GM12878 (cell line): Measurements from ENCODE around the gene SELENOW. TPM values are rescaled to one million over a fixed set of nuclear protein-coding genes. Genes with fewer than 3 reads are reported as not detected.

ENCODE experiments used
- ATF7 ChIP-seq: fragments of 450-650 bp; IDR thresholded peaks from 2 replicates; pipeline ENCODE4 v1.6.1; 2016; ENCODE audit warnings: low read depth, mild to moderate bottlenecking
- BACH1 ChIP-seq: fragments of 450-650 bp; IDR thresholded peaks from 2 replicates; pipeline ENCODE4 v1.6.1; 2017; ENCODE audit warnings: mild to moderate bottlenecking, borderline replicate concordance
- CHD4 ChIP-seq: fragments of 200-600 bp; sonication (generic); IDR thresholded peaks from 2 replicates; pipeline ENCODE4 v1.6.1; 2016; ENCODE audit warnings: mild to moderate bottlenecking
- GABPA ChIP-seq: IDR thresholded peaks from 2 replicates; pipeline ENCODE4 v1.6.1; 2014; ENCODE audit warnings: antibody characterized with exemption, low read depth, mild to moderate bottlenecking, inconsistent platforms
- HDGF ChIP-seq: fragments of 450-650 bp; IDR thresholded peaks from 2 replicates; pipeline ENCODE4 v1.6.1; 2016; ENCODE audit warnings: antibody characterized with exemption
- IKZF1 ChIP-seq: fragments of 450-650 bp; conservative IDR thresholded peaks from 2 replicates; pipeline ENCODE4 v1.6.1; 2017; ENCODE audit warnings: antibody characterized with exemption, mild to moderate bottlenecking
- KLF5 ChIP-seq: fragments of 450-650 bp; IDR thresholded peaks from 2 replicates; pipeline ENCODE4 v1.6.1; 2014; ENCODE audit warnings: mild to moderate bottlenecking; ENCODE audit not compliant: partially characterized antibody
- MEF2B ChIP-seq: fragments of 450-650 bp; IDR thresholded peaks from 2 replicates; pipeline ENCODE4 v1.6.1; 2018; ENCODE audit warnings: mild to moderate bottlenecking, moderate library complexity; ENCODE audit not compliant: partially characterized antibody, poor library complexity, severe bottlenecking
- NBN ChIP-seq: fragments of 450-650 bp; IDR thresholded peaks from 2 replicates; pipeline ENCODE4 v1.6.1; 2016
- NFYB ChIP-seq: IDR thresholded peaks from 2 replicates; pipeline ENCODE4 v1.6.1; 2011; ENCODE audit warnings: low read depth, mild to moderate bottlenecking, low read length, improper control_type of control experiment, moderate library complexity; ENCODE audit not compliant: insufficient read depth
- NRF1 ChIP-seq: conservative IDR thresholded peaks from 2 replicates; pipeline ENCODE4 v1.6.1; 2011; ENCODE audit warnings: mild to moderate bottlenecking, low read depth, low read length, improper control_type of control experiment
- RAD21 ChIP-seq: IDR thresholded peaks from 2 replicates; pipeline ENCODE4 v1.6.1; 2011; ENCODE audit warnings: mild to moderate bottlenecking, low read depth, low read length, moderate library complexity; ENCODE audit not compliant: insufficient read depth
- RAD51 ChIP-seq: fragments of 450-650 bp; IDR thresholded peaks from 2 replicates; pipeline ENCODE4 v1.6.1; 2016; ENCODE audit warnings: moderate library complexity, mild to moderate bottlenecking, inconsistent platforms
- SIX5 ChIP-seq: IDR thresholded peaks from 2 replicates; pipeline ENCODE4 v1.6.1; 2011; ENCODE audit warnings: mild to moderate bottlenecking, low read depth, low read length, moderate library complexity; ENCODE audit not compliant: severe bottlenecking
- TBL1XR1 ChIP-seq: IDR thresholded peaks from 2 replicates; pipeline ENCODE4 v1.6.1; 2012; ENCODE audit warnings: low read depth, low read length, improper control_type of control experiment
- TCF7 ChIP-seq: IDR thresholded peaks from 2 replicates; pipeline ENCODE4 v1.6.1; 2014; ENCODE audit warnings: antibody characterized with exemption, borderline replicate concordance
- WRNIP1 ChIP-seq: IDR thresholded peaks from 2 replicates; pipeline ENCODE4 v1.6.1; 2011; ENCODE audit warnings: low read depth, low read length, improper control_type of control experiment, borderline replicate concordance
- ZBED1 ChIP-seq: IDR thresholded peaks from 2 replicates; pipeline ENCODE4 v1.6.1; 2016; ENCODE audit warnings: borderline replicate concordance
- ZBTB33 ChIP-seq: fragments of 450-650 bp; IDR thresholded peaks from 2 replicates; pipeline ENCODE4 v1.6.1; 2017; ENCODE audit warnings: mild to moderate bottlenecking
- ZSCAN29 ChIP-seq: fragments of 450-650 bp; IDR thresholded peaks from 2 replicates; pipeline ENCODE4 v1.6.1; 2017; ENCODE audit warnings: mild to moderate bottlenecking, moderate library complexity
- polyA plus RNA-seq, 11 experiments: library from polyadenylated mRNA; depleted of rRNA in 4 of 11; unstranded in 6 of 11; stranded (reverse) in 5 of 11; fragments of >200 nt; fragmentation: Nextera tagmentation in 4 of 11; fragmentation: Illumina TruSeq in 1 of 11; extraction: Ambion mirVana in 4 of 11; extraction: Trizol in 1 of 11; gene quantifications; 1 replicate in 1 of 11; 2 replicates in 10 of 11; pipeline versions ENCODE4 v1.2.1 to v1.2.3, GENCODE V29; 2011 to 2016; ENCODE audit warnings: inconsistent platforms in 2 of 11, missing spikeins in 2 of 11, low read depth in 1 of 11
- total RNA-seq, 4 experiments: library from RNA; depleted of rRNA in 3 of 4; stranded (reverse); fragments of >200 nt in 3 of 4; fragmentation: Illumina TruSeq in 1 of 4; extraction: Trizol in 1 of 4; gene quantifications; 2 replicates each; pipeline versions ENCODE4 v1.2.1 to v1.2.3, GENCODE V29; 2013 to 2021
- TF ChIP-seq, protein P1 (sequence below): IDR thresholded peaks from 2 replicates; pipeline ENCODE4 v1.6.1; 2011; ENCODE audit warnings: low read depth, low read length, improper control_type of control experiment, borderline replicate concordance
- TF ChIP-seq, protein P2 (sequence below), 3 experiments: IDR thresholded peaks in 2 of 3; conservative IDR thresholded peaks in 1 of 3; 2 replicates each; pipeline ENCODE4 v1.5.1; 2011; ENCODE audit warnings: low read depth in 3 of 3, low read length in 3 of 3, mild to moderate bottlenecking in 3 of 3, control low read depth in 2 of 3, moderate library complexity in 2 of 3, inconsistent platforms in 1 of 3, mixed read lengths in 1 of 3; ENCODE audit not compliant: control insufficient read depth in 2 of 3, insufficient read depth in 1 of 3; ENCODE audit errors: extremely low read depth in 1 of 3
- TF ChIP-seq, protein P3 (sequence below): IDR thresholded peaks from 2 replicates; pipeline ENCODE4 v1.6.1; 2011; ENCODE audit warnings: mild to moderate bottlenecking, low read depth, low read length, moderate library complexity; ENCODE audit not compliant: insufficient replicate concordance

SELENOW gene
- total and polyA plus RNA-seq, 10 of the 15 experiments (the other 5 are each of a cell fraction or from before 2014, with no cell fraction given), result 53.3 to 186 (median 101) TPM

DNA sequence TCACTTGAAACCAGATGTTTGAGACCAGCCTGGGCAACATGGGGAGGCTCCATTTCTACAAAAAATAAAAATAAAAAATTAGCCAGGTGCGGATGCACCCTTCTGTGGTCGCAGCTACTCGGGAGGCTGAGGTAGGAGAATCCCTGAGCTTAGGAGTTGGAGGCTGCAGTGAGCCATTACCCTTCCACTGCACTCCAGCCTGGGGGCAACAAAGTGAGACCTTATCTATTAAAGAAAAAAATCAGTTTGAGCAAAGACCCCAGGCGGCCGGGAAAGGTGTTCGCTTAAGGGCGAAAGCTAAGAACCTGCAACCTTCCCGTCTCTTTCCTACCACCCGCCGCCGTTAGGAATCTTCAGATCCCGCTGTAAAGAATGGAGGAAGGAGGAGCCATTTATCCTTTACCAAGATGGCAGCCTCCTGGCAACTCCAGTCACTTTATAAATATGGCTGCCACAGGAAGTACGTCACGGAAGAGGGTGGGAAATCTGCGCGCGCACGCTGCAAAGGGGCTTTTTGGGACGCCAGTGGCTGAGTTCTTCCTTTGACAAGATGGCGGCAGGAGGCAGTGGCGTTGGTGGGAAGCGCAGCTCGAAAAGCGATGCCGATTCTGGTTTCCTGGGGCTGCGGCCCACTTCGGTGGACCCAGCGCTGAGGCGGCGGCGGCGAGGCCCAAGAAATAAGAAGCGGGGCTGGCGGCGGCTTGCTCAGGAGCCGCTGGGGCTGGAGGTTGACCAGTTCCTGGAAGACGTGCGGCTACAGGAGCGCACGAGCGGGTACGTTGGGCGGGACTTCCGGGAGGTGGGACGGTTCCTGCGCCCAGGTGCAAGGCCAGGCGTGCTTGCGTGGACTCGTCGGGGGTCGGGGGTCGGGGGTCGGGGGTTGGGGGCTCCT lies 33.2 kb upstream of the SELENOW start, which contains the start of gene NOP53 (continued):
- 0 out of 2 replicates have a peak, but pooled peaks have one; percentile 22 for TF ChIP-seq TBL1XR1
- no peak for TF ChIP-seq ZSCAN29
- TF ChIP-seq ZBTB33, result no peak
- peak; percentile 96 for TF ChIP-seq GABPA
- TF ChIP-seq HDGF, result 0 out of 2 replicates have a peak, but pooled peaks have one; percentile 27
- TF ChIP-seq, protein P1, sequence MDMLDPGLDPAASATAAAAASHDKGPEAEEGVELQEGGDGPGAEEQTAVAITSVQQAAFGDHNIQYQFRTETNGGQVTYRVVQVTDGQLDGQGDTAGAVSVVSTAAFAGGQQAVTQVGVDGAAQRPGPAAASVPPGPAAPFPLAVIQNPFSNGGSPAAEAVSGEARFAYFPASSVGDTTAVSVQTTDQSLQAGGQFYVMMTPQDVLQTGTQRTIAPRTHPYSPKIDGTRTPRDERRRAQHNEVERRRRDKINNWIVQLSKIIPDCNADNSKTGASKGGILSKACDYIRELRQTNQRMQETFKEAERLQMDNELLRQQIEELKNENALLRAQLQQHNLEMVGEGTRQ, result no peak
- TF ChIP-seq NRF1, result peak; percentile 64
- peak; percentile 96 for TF ChIP-seq SIX5
- no peak for TF ChIP-seq RAD21
- peak; percentile 35 for TF ChIP-seq ATF7
- no peak for TF ChIP-seq ZBED1
- no peak for TF ChIP-seq RAD51
- no peak for TF ChIP-seq TCF7
- no peak; the same call in 1 of the 2 replicates for TF ChIP-seq BACH1
- TF ChIP-seq MEF2B, result peak; percentile 7
- peak; percentile 89 for TF ChIP-seq NBN
- no peak for TF ChIP-seq WRNIP1
- TF ChIP-seq KLF5, result peak; percentile 75
- TF ChIP-seq, protein P2, sequence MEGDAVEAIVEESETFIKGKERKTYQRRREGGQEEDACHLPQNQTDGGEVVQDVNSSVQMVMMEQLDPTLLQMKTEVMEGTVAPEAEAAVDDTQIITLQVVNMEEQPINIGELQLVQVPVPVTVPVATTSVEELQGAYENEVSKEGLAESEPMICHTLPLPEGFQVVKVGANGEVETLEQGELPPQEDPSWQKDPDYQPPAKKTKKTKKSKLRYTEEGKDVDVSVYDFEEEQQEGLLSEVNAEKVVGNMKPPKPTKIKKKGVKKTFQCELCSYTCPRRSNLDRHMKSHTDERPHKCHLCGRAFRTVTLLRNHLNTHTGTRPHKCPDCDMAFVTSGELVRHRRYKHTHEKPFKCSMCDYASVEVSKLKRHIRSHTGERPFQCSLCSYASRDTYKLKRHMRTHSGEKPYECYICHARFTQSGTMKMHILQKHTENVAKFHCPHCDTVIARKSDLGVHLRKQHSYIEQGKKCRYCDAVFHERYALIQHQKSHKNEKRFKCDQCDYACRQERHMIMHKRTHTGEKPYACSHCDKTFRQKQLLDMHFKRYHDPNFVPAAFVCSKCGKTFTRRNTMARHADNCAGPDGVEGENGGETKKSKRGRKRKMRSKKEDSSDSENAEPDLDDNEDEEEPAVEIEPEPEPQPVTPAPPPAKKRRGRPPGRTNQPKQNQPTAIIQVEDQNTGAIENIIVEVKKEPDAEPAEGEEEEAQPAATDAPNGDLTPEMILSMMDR (IDR thresholded peaks at IDR 0.05 in 2 of 3, conservative IDR thresholded peaks at IDR 0.05 in 1 of 3; ENCODE audit: control insufficient read depth in 2 of 3, extremely low read depth in 1 of 3, insufficient read depth in 1 of 3, low read depth in 3 of 3, low read length in 3 of 3), result no peak
- no peak for TF ChIP-seq NFYB
- TF ChIP-seq, protein P3, sequence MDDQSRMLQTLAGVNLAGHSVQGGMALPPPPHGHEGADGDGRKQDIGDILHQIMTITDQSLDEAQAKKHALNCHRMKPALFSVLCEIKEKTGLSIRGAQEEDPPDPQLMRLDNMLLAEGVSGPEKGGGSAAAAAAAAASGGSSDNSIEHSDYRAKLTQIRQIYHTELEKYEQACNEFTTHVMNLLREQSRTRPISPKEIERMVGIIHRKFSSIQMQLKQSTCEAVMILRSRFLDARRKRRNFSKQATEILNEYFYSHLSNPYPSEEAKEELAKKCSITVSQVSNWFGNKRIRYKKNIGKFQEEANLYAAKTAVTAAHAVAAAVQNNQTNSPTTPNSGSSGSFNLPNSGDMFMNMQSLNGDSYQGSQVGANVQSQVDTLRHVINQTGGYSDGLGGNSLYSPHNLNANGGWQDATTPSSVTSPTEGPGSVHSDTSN, result peak; percentile 18
- peak; percentile 87 for TF ChIP-seq IKZF1
- no peak for TF ChIP-seq CHD4
